GM18517 (cell line): Measurements from ENCODE around the gene SLC16A3.
A peak's percentile ranks its signal among the peaks of the same experiment; 100 is the strongest.
"Not testable (repeated sequence)": the region's sequence is repeated elsewhere in the genome, so short reads cannot be mapped to it uniquely, and the experiment has no call there.

Experiments used
- ATAC-seq: cut with Tn5 transposase; IDR thresholded peaks from one replicate; pipeline ENCODE4 v1.9.1; 2021; ENCODE audit warnings: mild to moderate bottlenecking, moderate library complexity; ENCODE audit not compliant: unreplicated experiment

Gene SLC16A3

DNA sequence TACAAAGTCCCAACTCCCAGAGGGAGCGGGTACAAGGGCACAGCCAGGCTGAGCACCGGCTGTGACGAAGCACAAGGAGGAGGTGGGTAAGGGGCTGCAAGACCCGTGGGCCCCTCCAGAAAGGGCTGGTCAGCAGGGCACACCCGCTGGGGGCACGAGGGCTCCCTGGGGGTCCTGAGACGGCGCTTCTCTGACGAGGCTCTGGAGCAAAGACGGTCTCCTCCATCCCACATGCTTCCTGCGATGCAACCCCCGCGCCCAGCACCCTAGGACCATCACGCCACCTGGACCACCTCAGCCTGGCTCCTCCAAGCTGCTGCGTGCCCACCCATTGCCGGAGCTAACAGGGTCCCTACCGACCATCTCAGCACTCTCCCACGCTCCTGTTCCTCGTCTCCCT lies 24.9 kb upstream of the SLC16A3 start:
- no peak for ATAC-seq

DNA sequence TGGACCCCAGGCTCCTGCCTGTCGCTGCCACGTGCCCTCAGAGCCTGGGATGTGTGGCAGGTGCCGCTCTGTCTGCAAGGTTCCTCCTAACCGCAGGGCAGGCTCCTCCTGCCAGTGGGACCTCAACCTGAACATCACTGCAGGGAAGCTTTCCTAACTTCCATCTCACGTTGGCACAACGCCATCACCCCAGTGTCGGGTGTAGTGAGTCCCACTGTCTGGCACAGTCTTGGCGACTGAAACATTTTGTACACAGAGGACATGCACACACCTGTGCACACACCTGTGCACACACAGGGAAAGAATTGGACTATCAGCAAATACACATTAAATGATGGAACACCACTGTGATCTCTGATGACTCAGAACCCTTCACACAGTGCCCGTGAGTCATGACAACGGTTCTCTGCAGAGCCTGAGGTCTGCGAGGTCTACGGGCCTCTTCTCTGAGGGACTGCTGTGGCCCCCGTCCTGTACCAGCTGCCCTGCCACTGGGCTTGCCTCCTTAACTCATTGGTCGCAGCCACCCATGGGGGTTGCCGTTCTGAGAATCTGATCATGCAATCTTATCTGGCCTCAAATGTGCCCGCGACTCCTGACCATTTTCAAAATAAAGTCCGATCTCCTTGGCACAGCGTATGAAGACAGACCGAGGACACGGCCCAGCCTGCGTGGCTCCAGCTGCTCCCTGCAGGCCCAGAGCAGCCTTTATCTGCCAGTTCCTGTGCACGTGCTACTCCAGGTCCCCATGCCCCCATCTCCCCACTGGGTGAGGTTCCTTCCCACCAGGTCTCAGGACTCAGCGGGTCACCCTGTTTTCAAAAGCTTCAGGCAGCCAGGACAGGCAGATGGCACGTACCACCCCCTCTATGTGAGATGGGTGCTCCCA lies 23.8 kb upstream of the SLC16A3 start:
- no peak for ATAC-seq

DNA sequence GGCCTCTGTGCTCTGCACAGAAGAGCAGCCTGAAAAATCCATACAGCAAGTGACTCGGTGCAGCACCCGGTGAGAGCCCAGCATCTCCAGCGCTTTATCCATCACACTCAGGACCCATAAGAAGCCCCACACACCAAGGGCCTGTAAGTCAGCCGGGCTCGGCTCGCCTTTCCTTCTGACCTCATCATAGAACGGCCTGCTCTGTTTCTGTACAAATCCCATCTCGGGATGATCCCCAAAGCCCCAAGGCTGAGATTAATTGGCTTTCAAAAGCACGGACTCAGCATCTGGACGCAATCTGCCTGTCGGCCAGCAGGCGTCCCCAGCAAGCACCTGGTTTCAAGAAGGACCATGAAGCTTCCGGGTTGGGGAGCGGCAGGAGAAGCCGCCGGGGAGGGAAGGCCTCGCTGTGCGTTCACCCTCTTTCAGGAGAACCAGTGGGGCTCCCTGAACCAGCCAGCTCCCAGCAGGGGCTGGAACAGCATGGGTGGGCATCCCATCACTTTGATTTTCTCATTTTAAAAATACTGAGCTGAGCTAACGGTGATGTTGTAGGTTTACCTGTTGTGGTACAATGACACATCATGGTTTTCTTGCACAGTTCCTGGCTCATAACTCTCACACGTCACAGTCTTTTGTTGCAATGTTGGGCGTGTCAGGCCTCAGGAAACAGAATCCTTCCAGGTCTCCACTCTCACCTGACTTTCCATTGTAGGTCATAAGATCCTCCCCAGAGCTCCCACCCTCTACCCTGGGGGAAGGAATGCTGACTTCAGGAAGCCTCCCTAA lies 22.9 kb upstream of the SLC16A3 start:
- no peak for ATAC-seq

DNA sequence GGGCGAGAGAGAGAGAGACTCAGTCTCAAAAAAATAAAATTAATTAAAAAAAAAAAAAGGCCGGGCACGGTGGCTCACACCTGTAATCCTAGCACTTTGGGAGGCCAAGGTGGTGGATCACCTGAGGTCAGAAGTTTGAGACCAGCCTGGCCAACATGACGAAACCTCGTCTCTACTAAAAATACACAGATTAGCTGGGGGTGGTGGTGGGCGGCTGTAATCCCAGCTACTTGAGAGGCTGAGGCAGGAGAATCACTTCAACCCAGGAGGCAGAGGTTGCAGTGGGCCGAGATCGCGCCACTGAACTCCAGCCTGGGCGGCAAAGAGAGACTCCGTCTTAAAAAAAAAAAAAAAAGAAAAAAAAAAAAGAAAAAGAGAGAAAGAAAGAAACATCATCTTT lies 18.2 kb upstream of the SLC16A3 start:
- ATAC-seq = not testable (repeated sequence)

DNA sequence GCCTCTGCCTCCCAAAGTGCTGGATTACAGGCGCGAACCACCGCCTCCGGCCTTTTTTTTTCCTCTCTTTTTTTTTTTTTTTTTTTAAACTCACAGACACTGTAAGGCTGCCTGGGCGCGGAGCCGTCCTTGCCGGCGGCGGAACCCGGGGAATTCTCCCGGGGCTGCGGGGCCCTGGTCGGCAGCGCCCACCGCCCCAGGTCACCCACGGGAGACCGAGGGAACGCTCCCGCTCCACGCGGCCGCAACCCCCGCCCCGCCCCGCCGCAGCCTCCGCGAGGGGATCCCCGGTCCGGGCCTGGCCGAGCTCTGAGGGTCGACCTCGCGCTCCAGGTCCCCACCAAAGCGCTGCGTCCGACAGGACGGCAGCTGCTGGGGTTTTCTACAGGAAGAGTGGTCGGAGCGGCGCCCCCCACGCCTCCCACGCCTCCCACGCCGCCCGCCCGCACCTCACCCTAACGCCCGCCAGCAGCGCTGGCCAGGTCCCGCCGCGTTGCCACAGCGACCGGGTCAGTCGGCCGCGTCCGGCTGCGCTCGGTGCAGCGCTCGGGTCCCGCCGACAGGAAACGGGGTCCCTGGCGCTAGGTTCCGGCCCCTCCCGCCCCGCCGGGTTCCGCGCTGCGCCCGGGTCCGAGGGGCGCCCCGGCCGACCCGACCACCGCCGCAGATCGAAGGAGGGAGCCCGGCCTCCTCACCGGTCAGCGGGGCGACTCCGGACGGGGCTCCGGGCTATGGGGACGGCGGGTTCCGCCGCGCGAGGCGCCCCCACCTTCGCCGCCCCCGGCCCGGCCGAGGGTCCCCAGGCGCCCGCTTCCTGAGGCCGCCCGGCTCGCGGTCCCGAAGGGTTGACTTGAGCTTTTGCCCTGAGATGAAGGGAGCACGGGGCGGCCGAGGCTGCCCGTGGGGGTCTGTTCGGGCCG lies 16.3 kb upstream of the SLC16A3 start, which contains the start of gene CCDC57:
Gene CCDC57, minus strand, starts transcription at position 512 of the 920 bp plus-strand sequence. CDS start 10,898 bp downstream, outside the sequence.
- peak; percentile 59 for ATAC-seq

DNA sequence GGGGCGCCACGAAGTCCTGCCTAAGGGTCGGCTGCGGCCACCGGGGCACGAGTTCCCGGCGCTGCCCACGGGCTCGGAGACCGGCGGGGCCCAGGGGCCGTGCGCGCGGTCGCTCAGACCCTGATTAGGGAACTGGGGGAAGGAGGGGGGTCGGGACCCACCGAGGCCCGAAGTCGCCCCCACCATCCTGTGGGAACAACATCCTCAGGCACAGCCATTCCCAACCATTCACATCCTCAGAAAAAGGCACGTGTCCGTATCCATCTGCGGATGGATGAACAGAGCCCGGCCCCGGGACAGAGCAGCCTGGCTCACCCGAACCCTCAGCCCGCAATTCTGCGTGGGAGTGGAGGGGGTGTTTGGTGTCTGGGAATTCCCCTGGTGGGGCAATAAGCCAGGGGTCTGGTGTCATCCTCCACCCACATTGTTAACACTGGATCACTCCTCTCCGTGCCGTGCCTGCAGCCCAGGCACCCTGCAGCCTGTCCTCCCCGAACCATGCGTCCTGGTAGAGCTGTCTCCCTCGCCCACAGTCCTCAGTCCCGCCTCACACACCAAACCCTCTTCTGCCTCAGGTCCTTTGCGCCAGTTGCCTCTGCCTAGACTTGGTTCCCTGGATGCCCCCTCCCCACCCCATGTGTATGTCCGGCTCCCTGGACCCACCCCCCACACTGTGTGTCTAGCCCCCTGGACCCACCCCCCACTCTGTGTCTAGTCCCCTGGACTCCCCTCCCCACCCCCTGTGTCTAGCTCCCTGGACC lies 15.4 kb upstream of the SLC16A3 start:
- ATAC-seq = no peak

DNA sequence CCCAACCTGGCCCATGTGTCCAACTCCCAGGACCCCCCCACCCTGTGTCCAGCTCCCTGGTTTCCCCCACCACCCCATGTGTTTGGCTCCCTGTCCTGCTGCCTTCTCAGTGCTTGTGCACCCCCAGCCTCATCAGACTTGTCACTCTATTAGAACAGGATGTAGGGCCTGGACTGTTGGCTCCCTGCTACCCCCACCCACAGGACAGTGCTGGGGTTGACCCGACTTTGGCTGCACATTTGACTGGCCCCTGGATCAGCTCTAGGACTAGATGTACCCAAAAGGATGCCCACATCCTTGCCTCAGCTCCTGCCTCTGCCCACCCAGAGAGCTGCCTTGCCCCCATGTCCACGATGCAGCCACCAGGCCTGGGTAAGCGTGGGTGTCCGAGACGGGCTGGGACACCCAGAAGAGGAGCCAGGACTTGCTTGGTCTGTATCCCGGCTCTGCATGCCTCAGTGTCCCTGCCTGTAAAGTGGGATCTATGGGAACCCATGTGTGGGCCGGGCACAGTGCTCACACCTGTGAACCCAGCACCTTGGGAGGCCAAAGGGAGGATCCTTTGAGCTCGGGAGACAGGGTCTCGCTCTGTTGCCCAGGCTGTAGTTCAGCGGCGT lies 14.7 kb upstream of the SLC16A3 start:
- no peak for ATAC-seq

DNA sequence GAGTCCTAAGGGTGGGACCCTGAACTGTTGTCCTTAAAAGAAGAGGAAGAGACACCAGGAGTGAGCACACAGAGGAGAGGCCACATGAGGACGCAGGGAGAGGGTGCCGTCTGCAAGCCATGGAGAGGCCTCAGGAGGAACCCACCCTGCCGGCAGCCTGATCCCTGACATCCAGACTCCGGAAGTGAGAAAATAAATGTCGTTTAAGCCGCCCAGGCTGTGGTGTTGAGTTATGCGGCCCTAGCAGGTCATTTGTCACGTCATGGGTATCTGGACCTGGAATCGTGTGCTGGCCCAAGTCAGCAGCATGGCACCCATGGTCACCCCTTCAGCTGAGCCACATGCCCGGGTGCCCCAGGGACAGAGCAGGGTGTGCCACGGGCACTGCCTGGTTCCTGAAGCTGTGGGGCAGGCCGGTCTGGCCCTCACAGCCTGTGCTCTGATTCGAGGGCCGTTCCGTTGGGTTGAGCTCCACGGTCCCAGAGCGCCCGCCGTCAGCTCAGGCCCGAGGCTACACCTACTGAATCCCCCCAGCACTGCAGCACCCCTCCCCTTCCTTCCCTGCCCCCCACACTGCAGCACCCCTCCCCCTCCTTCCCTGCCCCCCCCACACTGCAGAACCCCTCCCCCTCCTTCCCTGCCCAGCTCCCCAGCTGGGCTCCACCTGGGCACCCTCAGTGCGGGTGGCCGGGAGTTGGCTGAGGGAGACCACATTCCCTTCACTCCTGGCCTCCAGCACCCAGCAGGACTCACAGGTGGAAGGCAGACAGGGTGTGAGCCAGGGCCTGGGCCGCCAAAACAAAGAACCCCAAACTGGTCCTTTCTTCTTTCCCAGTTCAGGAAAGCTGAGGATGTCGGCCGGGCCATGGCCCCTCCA lies 13.5 kb upstream of the SLC16A3 start:
- no peak for ATAC-seq

DNA sequence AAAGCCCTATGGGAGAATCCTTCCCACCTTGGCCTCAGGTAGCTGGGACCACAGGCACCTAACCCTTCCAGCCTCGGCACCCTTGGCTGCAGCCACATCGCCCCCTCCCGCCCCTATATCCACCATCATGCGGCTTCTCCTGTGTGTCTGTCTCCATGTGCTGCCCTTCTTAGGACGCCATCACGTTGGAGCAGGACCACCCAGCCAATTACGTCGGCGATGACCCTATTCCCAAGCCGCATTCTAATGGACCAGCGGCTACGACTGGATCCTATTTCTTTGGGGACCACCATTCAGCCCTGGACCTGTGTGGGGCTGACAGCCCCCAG lies 12.9 kb upstream of the SLC16A3 start:
- ATAC-seq = no peak

DNA sequence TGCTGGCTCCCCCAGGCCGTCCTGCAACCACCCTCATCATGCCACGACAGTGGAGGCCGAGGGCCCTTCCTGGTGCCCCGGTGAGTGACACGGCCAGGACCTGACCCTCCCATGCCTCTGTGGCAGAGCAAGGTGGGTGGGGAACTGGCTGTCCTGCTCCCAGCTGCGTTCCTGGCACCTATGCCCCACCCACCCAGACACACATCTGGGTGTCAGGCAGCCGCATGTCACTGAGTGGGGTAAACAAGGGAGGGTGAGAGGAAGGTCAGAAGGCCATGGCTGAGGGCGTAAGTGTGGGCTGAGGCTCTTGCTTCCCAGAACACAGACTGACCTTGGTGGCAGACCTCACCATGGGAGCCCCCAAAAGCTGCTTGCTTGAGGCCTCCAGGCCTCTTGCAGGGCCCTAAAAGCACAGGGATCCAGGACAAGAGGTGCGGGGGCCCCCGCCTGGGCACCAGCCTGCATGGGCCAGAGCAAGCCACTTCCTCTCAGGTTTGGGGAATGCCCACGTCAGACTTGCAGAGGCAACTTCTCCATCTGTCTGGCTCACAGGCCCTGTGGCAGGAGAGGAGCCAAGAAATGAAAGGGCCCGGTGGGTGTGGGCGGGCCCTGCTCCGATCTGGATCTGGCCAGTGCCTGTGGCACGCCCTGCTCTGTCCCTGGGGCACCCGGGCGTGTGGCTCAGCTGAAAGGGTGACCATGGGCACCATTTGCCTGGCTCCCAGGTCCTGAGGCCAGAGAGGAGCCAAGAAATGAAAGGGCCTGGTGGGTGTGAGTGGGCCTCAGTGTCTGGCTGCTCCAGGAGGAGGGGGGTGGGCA lies 12.3 kb upstream of the SLC16A3 start:
- ATAC-seq = no peak

DNA sequence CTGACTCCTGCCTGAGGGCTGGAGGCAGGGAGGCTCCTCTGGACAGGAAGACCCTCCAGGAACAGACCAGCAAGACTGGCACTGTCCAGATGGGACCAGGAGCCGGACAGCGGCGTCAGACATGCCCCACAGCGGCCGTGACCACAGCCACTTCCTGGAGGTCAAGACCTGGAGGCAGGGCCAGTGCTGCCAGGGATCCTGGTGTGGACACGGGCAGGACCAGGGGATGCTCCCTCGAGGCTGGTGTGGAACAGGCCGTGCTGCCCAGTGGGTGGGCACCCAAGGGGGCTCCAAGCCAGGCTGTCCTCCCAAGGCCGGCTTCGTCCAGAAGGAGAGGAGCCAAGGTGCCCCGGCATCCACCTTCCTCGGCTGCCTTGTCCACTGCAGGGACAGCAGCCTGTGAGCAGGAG lies 11.7 kb upstream of the SLC16A3 start:
- no peak for ATAC-seq

DNA sequence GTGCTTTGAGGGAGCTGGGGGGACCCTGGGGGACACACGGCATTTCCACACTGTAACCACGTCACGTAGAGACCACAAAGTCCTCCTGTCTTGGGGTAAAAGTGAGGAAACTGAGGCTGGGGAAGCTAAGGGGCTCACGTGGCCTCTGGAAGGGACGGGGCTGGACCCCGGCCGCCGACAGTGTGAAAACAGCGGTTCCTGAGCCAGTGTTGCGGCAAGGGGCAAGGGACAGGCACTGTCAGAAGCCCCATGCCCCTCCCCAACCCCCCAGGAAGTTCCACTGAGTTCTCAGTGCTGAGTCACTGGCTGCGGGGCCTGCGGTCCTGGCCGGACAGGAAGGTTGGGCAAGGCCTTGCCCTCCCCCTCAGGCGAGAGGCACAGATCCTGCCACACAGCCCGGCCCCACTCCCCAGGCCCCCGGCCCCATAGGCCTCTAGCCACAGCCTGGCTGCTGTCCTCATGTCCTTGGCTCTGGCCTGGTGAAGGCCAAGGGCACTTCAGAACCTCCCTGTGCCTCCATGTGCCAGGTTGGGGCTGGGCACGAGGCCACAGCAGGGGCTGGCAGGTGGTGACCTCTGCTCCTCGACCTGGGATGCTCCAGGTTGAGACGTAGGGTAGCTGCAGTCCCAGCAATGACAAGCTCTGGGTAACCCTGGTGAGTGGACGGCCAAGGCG lies 11.2 kb upstream of the SLC16A3 start:
- no peak for ATAC-seq

DNA sequence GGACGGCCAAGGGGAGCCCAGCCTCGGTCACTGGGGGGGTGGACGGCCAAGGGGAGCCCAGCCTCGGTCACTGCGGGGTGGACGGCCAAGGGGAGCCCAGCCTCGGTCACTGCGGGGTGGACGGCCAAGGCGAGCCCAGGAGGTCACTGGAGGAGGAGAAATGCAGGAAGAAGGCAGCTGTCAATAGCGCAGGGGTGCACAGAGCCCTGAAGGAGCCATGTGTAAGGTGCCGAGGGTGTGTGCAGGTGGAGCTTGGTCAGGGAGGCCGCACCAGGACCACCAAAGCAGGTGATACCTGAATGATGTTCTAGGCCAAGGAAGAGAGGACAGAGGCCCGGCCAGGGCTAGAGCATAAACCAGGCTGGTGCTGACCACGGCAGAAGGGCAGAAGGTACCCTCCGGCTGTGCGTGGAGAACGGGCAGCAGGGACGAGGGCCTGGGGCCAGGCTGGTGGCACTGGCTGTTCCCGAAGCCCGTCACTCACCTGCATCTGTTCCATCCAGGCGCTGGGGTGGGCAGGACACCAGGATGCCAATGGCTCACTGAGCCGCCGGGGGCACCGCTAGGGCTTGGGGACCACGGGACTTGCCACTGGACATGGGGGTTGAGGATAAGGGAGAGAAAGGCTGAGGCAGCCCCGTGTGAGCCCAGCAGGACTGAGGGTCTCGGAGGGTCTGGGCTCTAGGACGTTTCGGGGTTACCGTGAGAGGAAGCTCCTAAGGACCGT lies 10.3 kb upstream of the SLC16A3 start:
- no peak for ATAC-seq

DNA sequence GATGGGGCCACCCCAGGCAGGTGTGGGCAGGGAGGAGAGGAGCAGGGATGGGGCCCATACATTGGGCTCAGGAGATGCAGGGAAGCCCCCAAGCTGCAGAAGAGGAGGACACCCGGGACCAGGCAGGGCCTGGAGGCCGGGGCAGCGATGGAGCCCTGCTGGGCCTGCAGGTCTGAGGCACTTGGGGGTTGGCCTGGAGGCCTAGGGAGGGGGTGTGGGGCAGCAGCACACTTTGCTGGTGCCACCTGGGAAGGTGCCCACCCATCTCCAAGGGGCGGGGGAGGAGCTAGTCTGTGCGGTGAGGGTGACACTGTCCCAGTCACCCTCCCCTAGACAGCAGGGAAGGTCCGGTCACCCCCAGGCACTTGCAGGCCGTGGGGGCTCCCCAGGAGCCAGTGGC lies 9.8 kb upstream of the SLC16A3 start:
- no peak for ATAC-seq

DNA sequence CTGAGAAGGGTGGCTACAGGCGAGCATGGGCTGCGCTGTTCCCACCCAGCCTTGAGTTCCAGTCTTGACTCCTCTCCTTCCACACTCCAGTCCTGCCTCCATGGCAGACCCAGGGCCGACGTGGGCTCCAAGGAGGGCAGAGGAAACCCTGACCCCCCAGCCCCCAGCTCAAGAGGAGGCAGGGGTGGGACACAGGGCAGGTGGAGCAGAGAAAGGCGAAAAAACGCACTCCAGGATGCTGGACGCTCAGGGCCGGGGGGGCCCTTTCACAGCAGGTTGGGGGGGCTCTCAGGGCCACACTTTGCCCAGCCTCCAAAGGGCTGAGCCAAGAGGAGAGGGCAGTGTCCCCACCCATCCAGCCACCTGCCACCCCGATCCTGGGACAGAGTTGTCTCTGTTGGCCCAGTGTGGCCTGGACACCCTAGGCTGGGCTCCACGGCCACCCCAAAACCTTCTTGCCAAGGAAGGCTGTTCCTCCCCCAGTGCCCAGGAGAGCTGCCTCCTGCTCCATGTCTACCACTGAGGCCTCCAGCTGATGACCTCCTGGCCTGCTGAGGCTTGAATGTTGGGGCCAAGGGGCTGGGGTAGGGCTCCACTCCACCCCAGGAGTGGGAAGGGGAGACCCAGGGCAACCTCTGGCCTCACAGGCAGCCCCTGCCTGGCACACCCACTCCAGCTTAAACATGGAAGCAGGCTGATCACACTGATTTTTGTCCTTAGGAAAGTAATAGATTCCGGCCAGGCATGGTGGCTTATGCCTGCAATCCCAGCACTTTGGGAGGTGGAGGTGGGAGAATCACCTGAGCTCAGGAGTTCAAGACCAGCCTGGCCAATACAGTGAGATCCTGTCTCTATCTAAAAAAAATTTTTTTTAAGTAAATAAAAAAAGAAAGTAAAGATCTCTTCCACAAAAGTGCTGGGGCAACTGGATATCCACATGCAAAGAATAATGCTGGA lies 8.8 kb upstream of the SLC16A3 start:
- no peak for ATAC-seq
